ENCODE measurements around the gene E4F1.

The E4F1 gene

DNA sequence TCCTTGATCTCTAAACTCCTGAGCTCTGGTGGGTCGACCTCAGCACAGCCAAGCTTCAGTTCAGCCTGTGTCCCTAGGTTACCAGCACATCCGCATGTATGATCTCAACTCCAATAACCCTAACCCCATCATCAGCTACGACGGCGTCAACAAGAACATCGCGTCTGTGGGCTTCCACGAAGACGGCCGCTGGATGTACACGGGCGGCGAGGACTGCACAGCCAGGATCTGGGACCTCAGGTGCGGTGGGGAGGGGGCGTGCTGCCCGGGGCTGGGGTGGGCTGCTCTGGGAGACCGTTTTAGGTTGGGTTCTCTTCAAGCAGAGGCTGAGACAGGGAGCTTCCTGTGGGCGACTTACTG lies 17.0 kb upstream of the E4F1 start:
- DNase-seq (ENCODE audit: low read depth) = no peak

DNA sequence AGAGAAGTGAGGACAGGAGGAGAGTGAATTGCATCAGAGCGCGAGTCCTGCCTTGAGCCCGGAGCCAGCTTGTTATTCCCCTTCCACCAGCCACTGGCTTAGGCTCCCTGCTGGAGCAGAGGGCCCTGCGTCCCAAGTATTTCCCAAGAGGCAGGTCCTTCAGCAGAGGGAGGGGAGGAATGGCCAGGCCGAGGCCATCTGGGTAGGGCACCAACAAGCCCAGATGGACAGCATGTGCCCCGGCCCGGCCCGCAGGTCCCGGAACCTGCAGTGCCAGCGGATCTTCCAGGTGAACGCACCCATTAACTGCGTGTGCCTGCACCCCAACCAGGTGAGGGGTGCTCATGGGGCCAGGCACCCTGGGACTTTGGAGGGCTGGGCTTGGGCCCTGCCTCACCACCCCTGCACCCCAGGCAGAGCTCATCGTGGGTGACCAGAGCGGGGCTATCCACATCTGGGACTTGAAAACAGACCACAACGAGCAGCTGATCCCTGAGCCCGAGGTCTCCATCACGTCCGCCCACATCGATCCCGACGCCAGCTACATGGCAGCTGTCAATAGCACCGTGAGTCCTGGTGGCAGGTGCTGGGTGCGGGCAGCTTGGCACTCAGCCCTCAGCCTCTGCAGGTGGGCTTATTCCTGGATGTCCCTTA lies 16.5 kb upstream of the E4F1 start:
- DNase-seq (ENCODE audit: low read depth) = no peak

DNA sequence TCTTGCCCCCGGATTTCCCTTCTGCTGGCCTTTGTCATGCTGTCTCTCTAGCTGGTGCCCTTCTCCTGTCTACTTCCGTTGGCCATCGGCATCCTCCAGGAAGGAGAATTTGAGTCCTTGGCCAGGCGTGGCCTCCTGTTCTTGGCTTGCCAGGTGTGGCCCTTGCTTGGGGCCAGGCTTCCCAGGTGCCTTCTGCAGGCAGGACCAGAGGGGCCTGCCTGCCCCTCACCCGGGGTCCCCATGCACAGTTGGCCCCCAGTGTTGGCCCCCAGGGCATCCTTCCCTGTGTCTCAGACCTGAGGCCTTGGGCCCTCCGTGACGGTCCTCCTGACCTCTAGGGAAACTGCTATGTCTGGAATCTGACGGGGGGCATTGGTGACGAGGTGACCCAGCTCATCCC lies 15.5 kb upstream of the E4F1 start:
- no peak for DNase-seq (ENCODE audit: low read depth)

DNA sequence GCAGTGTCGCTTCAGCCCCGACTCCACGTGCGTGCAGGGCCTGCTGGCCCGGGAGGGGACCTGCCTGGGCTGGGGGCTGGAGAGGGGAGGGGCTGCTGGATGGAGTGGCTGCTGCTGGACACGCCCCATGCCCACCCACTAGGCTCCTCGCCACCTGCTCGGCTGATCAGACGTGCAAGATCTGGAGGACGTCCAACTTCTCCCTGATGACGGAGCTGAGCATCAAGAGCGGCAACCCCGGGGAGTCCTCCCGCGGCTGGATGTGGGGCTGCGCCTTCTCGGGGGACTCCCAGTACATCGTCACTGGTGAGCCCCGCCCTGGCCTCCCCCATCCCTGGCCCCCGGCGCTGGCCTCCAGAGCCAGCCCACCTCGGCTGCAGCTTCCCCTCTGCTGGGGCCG lies 15.1 kb upstream of the E4F1 start:
- DNase-seq (ENCODE audit: low read depth) = no peak

DNA sequence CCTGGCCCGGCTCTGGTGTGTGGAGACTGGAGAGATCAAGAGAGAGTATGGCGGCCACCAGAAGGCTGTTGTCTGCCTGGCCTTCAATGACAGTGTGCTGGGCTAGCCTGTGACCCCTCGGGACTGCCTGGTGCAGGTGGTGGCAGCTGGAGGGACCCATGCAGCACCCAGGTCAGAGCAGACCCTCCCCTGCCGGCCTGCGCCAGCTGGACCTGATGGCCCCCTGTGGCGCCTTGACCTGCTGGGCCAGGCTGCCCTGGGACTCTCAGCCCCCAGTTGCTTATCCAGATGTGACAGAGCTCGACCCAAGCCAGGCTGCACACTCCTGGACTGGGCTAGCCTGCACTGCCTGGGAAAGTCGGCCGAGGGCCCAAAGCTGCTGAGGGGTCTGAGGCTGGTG lies 14.6 kb upstream of the E4F1 start:
- no peak for DNase-seq (ENCODE audit: low read depth)

DNA sequence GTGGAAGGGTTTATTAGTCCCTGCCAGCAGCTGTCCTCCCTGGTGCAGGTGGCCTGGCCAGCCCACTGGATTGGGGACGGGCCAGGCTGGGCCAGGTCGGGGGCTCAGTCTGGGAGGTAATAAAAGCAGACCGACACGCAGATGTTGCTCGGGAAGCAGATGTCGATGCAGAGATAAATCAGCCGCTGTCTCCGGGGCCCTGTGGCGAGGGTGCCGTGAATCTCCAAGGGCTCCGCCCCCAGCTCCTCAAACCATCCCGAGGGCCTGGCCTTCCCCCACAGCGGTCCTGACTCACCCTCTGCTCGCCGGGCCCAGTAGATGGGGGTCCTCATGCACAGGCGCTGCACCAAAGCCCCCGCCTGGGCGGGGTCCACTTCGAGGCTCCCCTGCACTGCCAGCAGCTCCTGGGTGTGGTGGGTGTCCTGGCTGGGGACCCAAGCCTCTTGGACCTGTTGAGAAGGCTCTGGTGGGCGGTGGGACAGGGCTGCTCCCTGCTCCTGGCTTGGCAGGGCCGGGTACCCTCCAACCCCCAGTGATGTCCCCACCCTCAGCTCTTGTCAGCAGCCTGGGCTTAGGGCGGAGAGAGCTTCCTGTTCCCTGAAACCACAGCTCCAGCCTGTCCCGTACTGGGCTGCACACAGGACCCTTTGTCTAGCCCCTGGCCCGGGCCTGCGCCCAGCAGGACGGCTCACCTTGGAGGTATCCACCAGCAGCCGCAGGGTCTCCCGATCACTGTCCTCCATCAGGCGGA lies 14.0 kb upstream of the E4F1 start:
- no peak for DNase-seq (ENCODE audit: low read depth)

DNA sequence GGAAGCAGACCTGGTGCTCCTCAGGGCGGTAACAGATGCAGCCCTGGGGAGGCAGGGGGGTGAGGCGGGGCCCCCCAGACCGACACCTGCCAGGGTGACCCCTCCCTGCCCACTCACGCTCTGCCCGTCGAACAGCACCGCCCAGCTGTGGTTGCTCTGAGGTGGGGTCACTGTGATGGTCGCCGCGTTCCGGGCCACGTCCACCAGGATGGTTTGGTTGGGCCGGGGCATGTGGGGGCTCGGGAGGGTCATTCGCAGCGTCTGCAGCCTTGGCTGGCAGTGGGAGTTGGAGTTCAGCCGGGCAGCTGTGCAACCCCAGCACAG lies 13.4 kb upstream of the E4F1 start:
- DNase-seq (ENCODE audit: low read depth) = no peak

DNA sequence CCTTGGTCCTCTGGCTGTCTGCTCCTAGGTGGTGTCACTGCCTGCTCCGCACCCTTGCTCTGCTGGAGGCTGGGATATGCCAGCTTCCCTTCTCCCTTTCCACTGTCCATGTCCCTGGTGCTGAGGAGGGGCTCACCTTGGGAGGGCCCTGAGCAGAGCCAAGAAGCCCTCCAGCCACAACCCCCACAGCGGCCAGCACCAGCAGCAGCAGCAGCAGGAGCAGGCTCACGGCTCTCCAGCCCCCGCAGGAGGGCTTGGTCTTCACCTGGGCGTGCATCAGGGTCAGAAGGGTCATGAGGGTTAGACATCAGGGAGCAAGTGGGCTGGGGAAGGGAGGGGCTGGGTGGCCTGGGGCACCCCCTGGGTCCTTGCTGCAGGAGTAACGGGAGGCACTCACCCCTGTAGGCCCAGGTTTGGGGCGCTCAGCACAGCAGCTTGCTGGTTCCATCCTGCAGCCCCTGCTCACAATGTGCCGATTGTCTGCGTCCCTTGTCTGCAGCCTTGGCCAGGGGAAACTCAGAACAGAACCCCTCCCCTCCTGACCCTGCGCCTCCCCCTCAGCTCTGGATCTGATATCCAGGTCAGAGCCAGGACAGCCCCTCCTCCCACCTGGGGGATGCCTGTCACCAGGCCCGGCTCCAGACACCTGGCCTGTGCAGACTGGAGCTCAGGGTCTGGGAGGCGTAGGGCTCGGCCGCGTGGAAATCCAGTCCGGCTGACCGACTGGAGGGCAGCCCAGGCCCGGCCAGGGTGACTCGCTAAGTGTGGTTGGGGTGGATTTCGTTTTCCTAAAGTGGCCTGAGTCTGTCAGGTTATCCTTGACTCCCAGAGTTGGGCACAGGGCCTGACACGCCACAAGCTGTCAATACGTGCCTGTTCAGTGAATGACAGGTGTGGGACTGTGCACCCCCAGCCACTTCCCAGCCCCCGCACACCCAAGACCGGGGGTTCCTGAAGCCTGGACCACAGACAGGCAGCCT lies 12.7 kb upstream of the E4F1 start, which contains the start of gene BRICD5:
TSS of gene BRICD5 (minus strand) at position 478 of the 980 bp plus-strand sequence. CDS start at position 448, 30 bp downstream.
- no peak for DNase-seq (ENCODE audit: low read depth)

DNA sequence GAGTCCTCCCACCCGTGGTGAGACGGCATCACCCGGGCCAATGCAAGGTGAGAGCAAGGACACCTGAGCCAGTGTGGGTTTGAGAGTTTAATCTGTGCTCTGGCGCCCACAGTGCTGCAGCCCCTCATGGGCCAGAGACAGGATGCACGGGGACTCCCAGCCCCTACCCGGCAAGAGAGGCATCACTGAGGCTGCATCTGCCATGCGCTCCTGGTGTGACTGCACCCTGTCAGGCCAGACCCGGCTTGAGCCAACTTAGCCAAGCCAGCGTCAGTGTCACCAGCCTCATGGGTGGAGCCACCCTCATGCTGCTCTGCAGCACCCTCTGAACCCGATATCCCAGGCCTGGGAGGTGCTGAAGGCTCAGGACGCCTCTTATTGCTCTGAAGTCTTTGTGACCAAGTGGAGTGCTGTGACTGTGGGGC lies 11.5 kb upstream of the E4F1 start:
- DNase-seq (ENCODE audit: low read depth) = no peak

DNA sequence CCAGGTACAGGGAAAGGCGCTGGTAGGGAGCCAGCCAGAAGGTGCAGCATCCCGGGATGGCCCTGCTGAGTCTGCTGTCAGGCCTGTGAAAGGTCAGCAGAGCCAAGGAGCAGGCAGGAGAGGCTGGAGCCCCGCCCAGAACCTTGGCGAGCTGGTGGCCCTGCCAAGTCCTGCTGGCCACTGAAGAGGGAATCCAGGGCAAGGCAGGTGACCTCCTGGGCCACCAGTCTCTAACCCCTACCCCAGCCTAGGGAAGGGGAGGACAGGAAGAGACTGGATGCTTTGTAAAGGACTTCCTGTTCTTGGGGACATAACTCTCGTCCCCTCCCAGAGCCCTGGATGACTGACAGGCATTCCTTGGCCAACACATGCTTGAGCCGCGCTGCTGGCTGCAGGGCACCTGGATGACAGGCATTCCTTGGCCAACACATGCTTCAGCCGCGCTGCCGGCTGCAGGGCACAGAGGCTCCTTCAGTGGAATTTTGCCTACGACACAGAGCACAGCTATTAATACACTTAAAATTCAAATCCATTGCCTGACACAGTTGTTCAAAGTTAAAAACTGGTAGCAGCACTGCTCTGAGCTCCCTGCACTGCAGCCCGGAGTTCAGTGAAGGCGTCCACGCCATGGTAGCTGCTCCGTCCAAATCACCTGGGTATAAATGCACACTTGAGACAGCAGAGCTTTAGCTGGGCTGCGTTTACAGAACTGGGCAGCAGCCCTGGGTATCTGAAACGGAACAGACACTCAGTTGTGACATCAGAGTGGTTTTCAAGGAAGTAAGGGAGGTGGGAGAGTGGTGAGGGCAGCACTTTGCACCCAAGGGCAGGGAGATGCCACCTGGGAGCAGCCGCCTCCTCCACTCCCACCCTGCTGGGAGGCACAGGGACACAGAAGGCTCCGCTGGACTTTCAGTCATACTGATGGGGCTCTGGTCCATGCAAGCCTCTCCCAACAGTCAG lies 10.7 kb upstream of the E4F1 start:
- DNase-seq (ENCODE audit: low read depth) = no peak

DNA sequence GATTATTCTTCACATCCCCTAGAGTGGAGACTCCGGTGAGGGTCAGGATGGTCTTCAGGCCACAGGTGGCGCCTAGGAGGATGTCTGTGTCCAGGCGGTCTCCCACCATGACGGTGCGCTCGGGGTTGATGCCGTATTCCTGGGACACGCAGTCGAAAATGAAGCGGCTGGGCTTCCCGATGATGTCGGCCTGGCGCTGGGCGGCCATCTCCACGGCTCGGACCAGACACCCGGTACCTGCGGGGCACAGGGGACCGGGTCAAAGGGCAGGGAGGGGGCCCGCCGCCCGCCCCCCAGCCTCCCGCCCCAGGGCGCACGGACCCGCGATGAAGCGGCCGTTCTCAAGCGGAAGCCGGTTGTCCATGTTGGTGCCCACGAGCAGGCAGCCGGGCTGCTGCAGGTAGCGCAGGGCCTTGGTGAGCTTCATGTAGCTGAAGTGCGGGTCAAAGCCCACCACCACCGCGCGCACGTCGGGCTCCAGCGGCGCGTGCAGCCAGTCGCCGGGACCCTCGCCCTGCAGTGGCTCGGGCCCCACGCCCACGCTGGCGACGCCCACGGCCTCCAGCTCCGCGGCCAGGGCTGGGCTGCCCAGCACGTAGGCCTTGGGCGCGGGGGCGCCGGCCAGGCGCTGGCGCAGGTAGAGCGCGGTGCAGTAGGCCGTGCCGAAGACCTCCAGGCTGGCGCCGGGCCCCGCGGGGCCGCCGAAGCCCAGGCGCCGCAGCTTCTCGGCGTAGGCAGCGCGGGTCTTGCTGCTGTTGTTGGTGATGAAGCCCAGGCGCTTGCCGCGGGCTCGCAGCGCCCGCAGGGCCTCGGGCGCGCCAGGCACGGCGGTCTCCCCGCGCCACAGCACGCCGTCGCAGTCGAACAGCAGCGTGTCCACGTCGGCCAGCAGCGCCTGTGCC lies 9.3 kb upstream of the E4F1 start:
- DNase-seq (ENCODE audit: low read depth) = no peak

DNA sequence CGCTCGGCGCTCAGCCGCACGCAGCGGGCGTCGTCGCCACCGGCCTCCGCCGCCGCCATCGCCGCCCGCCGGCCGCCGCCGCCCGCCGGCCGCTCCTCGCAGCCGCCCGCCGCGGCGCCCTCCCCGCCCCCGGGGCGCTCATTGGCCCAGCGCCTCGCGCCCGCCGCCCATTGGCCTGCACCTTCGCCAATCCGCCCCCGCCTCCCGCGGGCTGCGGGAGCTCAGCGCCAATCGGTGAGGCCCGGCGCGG lies 8.7 kb upstream of the E4F1 start, which contains the start of gene PGP:
TSS of gene PGP (minus strand) at position 122 of the 250 bp plus-strand sequence. CDS start at position 59, 63 bp downstream.
- no peak for DNase-seq (ENCODE audit: low read depth)

DNA sequence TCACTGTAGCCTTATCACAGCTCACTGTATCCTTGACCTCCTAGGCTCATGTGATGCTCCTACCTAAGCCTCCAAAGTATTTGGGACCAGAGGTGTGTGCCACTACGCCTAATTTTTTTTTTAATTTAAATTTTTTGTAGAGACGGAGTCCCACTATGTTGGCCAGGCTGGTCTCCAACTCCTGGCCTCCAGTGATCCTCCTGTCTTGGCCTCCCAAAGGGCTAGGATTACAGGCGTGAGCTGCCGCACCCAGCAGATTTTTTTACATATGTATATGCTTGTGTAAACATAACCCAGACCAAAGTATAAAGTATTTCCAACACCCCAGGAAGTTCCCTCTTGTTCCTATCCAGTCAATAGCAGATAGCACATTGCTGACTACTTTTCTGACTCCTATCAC lies 7.1 kb upstream of the E4F1 start:
- DNase-seq (ENCODE audit: low read depth) = no peak

DNA sequence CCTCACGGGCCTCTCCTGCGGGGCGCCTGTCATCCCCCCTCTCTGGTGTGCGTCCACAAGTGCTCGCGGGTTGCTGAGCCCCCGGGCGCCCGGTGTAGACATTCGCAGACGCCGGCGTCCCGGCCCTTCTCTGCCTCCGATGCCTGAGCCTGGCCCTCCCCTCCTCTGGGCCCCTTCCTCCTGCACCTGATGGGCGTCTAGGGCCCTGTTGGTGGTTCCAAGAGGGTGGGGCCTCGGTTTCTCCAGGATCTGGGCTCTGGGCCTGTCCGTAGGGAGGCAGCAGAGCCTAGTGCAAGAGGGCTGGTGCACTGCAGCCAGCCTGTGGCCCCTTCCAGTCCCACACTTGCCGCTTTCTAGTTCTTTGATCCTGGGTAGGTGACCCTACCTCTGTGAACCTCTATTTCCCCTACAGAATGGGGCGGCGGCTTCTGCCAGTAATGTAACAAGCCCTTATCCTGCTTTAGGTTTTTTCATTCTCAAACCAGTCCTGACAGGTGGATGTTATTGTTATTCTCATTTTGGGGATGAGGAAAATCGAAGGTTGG lies 623 bp downstream of the E4F1 start:
- DNase-seq (ENCODE audit: low read depth) = no peak

DNA sequence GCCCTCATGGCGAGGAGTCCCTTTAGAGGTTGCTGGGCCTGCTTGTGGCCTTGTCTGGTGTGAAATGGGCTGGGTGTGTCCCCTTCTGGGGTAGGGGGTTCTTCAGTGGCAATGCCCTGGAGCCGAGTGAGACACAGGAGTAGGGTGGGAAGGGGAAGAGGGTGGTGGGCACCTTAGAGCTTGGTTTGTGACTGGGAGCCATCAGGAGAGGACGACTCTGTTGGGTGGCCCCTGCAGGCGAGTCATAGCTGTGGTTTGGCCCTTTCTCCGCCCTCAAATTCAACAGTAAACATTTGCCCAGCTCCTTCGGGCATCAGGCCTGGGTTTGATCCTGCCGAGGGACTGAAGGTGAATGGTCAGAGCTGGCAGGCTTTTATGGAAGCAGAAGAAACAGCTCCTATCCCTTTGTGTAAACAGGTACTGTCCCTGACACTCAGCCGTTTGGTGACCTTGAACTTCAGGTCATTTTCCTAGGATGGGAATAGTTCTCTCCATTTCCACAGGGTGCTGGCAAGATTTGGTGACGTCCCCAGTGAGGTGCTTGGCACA lies 2.9 kb downstream of the E4F1 start:
- DNase-seq (ENCODE audit: low read depth) = no peak

DNA sequence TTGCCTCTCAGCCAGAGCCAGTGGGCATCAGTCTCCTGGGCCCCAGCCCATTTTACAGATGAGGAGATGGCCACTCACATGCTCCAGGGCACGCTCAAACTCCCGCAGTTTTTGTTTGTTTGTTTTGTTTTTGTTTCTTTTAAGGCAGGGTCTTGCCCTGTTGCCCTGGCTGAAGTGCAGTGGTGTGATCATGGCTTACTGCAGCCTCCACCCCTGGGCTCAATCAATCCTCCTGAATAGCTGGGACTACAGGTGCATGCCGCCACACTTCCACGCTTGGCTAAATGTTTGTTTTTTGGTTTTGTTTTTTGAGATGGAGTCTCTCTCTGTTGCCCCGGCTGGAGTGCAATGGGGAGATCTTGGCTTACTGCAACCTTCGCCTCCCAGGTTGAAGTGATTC lies 3.5 kb downstream of the E4F1 start:
- DNase-seq (ENCODE audit: low read depth) = no peak

DNA sequence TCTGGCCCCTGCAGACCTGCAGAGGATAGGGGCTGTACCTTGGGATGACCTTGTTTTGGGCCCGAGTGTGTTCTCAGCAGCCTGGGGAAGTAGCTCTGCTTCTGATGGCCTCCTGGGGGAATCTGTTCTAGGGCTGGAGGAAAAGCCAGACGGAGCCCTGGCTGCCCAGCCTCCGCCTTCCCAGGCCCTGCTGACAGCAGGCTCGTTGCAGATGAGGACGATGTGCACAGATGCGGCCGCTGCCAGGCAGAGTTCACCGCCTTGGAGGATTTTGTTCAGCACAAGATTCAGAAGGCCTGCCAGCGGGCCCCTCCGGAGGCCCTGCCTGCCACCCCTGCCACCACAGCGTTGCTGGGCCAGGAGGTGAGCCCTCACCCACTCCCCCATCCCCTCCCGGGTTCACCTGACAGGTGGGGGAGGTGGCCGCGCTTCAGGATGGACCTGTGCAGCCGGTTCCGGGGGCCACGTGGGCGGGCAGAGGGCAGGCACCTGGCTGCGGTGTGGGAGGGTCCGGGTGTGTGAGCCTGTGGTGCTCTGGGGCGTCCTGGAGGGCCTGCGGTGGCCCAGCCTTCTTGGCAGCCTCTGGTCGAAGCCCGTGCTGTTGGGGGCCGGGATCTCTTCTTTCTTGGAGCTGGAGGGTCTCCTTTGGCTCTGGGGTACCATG lies 4.9 kb downstream of the E4F1 start:
- no peak for DNase-seq (ENCODE audit: low read depth)

DNA sequence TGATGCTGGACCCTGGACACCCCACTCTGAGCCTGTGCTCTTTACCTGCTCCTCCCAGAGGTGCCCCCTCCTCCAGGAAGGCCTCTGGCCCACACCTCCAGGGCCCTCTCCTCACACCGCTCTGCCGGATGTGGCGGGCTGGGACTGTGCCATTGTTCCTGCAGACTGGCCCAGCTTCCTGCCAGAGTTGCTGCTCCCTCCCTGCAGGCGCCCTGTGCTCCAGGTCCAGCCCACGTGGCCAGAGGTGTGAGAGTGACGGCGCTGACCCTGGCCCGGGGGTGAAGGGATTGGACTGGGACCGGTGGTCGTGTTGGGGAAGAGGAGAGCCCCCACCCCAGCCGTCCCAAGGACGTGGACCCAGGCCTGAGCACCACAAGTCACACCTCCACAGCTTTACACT lies 5.7 kb downstream of the E4F1 start:
- no peak for DNase-seq (ENCODE audit: low read depth)

DNA sequence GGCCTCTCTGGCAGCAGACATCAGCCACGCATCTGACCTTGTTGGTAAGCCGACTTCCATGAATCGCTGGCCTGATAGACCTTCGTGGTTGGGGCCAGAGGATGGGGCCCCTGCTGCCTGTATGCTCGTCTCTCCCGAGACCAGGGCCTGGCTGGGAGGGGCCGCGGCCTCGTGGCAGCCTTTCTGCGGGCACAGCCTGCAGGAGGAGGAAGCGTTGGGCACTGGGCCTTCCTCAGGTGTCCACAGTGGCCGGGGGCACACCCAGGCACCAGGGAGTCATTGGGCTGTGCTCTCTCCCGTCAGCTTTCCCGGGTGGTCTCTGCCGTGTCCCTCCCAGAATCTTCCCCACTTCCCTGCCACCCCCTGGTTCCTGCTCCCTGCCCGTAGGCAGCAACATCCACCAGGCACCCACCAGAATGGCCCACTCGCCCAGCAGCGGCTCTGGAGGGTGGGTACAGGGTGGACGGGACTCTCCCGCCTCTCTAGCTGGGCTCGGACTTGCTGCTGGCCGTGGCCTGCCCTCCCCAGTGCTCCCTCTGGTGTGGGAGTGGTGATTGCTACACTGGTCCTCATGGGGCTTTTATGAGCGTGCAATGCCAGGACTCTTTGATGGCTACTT lies 6.3 kb downstream of the E4F1 start:
- no peak for DNase-seq (ENCODE audit: low read depth)

Data from CMK (cell line).